Ureter (tissue), 1 donor: ENCODE measurements around the gene GDI2. TPM values are rescaled to one million over a fixed set of nuclear protein-coding genes. Genes with fewer than 3 reads are reported as not detected.
"Not testable (repeated sequence)": the region's sequence is repeated elsewhere in the genome, so short reads cannot be mapped to it uniquely, and the experiment has no call there.

ENCODE experiments used
- DNase-seq: peaks from one replicate; pipeline ENCODE4 v3.0.0-alpha.2; 2020; ENCODE audit warnings: low spot score
- total RNA-seq: library from RNA; stranded (reverse); gene quantifications from one replicate; pipeline ENCODE4 v1.2.4, GENCODE V29; 2023
- donor health status: DM: yes; HTN: yes; CAD: no.

The GDI2 gene
- total RNA-seq, 1 donor from 2014 or later: 193 TPM

- DNase-seq: no peak
Observed at GRCh38 chr10:5783300-5783699, 29.9 kb downstream of the GDI2 start.

GRCh38 chr10:5782174-5782573 is 31.1 kb downstream of the GDI2 start:
- DNase-seq: no peak

GRCh38 chr10:5779730-5780129 is 33.5 kb downstream of the GDI2 start:
- no peak for DNase-seq

GRCh38 chr10:5777758-5778157 is 35.5 kb downstream of the GDI2 start:
- DNase-seq: not testable (repeated sequence)

- DNase-seq: no peak
Observed at GRCh38 chr10:5776881-5777197, 36.4 kb downstream of the GDI2 start.

- no peak for DNase-seq
Observed at GRCh38 chr10:5776136-5776880, 36.9 kb downstream of the GDI2 start.

- no peak for DNase-seq
Observed at GRCh38 chr10:5775685-5776084, 37.5 kb downstream of the GDI2 start.

- no peak for DNase-seq
Observed at GRCh38 chr10:5774987-5775620, 38.1 kb downstream of the GDI2 start.

- DNase-seq: no peak
Observed at GRCh38 chr10:5766189-5766588, 47.0 kb downstream of the GDI2 start.

- DNase-seq: no peak
Observed at GRCh38 chr10:5765617-5766016, 47.6 kb downstream of the GDI2 start.

- DNase-seq: no peak
Observed at GRCh38 chr10:5764422-5765297, 48.6 kb downstream of the GDI2 start.

GRCh38 chr10:5762531-5762930 is 50.7 kb downstream of the GDI2 start:
- no peak for DNase-seq

- DNase-seq: no peak
Observed at GRCh38 chr10:5761220-5761619, 52.0 kb downstream of the GDI2 start.

- no peak for DNase-seq
Observed at GRCh38 chr10:5760515-5760914, 52.7 kb downstream of the GDI2 start.

GRCh38 chr10:5758927-5759326 is 54.3 kb downstream of the GDI2 start:
- DNase-seq: no peak

- no peak for DNase-seq
Observed at GRCh38 chr10:5757766-5758517, 55.3 kb downstream of the GDI2 start.

- no peak for DNase-seq
Observed at GRCh38 chr10:5752301-5752871, 60.8 kb downstream of the GDI2 start.

- DNase-seq: no peak
Observed at GRCh38 chr10:5751601-5752253, 61.5 kb downstream of the GDI2 start.

GRCh38 chr10:5748394-5748803 is 64.8 kb downstream of the GDI2 start:
- DNase-seq: no peak

GRCh38 chr10:5746197-5746596 is 67.0 kb downstream of the GDI2 start:
- DNase-seq: no peak

- no peak for DNase-seq
Observed at GRCh38 chr10:5744849-5745248, 68.4 kb downstream of the GDI2 start.
